Stimulated activated CD8-positive, alpha-beta memory T cell treated with anti-CD3 and anti-CD28 coated beads, Interleukin-2, amount 100 ng/mL, for 48 hours (primary cell): ENCODE results near the gene CDK5RAP3.

Experiments used
- DNase-seq, 2 donors: peaks; one replicate each; pipeline ENCODE4 v3.0.0-alpha.2; 2020; ENCODE audit warnings: low read depth in 2 of 2

CDK5RAP3 gene

DNA sequence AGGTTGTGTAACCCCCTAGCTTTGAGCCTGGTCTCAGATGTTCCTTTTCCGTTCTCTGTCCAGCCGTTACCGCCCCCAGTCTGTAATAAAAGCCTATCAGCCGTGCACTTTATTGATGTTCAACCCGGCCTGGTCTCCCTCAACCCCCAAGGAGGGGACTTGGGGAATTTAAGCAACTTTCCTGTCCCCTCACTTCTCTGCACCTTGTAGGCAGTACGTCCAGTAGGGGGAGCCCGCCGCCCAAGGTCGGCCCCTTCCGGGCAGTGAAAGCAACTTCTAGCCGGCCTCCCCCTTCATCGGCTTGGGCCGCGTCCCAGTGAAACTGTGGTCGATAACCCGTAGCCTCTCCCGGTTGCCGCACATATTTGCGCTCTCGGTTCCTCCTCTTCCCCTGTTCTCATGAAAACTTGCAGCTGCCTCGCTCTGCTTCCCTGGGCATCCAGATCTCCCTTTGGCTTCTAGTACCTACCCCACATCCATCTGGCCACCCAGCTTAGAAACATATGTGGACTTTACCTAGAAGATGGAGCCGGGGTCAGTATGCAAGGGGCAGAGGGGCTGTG is 21.6 kb upstream of the CDK5RAP3 start:
- DNase-seq = peak; percentile 80 to 82

DNA sequence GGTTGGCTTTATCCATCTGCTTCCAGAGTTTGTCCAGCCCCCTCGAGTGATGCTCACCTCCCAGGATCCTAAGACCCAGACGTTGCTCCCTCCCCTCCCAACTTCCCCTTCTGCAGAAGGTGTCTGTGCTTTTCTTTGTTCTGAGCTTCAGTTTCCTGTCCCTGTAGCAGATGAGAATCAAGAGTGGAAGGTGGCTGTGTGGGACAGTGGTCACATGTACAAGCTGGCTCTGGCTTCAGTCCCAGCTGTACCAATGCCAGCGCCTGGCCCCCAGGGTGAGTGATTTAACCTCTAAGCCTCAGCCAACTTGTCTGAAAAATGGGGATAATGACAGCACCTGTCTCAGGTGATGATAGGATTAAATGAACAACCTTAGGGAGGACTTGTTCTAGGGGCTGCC is 21.0 kb upstream of the CDK5RAP3 start:
- no peak for DNase-seq

DNA sequence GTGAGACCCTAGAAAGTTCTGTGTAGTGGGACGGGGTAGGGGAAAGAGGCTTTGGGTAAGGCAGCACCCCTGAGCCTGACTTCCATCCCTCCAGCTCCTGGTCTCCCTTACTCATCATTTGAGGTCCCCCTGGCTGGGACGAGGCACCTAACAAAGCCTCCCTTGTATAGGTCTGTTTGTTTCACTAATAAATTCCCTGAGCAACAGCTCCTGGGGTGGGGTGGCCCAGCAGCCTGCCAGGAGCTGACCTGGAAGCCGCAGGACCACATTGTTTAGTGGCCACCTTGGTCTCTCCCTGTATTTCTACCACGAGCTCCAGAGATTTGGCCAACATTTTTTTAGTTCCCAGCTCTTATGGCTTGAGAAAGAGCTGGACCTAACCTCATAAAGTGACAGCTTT is 20.5 kb upstream of the CDK5RAP3 start:
- no peak for DNase-seq

DNA sequence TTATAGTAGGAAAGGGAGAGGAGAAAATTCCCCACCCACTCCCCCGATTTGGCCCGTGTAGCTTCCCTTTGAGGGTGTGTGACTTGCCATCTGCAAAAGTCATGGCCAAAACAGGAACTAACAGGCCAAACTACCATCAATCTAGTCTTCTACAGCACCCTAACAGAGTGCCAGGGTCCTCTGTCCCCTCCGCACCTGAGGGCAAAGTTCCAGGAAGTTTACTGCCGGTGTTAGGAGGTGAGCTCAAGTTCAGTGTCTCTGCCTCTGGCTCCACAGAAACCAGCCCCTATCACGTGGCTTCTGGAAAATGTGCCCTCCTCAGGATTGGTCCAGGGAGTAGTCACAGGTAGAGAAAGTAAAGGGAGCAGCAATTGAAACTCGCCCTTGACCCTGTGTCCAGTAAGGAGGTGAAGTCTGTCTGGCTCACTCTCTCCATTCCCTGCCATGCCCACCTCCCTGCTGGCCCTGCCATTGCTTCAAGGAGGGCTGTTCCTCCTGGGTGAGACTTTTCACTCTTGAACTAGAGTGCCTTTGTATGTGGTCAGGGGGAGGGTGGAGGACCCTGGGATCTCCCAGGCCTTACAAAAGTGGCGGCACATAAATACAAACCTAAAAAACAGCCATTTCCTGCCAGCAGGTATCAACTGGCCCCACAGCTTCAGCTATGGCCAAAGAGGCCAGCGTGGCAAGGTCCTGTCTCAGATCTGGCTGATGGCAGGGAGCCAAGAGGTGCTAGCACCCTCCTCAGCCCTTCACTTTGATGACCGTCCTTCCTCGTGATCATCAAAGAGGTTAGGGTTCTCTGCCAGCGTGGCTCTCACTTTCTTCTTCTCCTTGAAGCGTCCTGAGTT is 18.5 kb upstream of the CDK5RAP3 start:
- no peak for DNase-seq

DNA sequence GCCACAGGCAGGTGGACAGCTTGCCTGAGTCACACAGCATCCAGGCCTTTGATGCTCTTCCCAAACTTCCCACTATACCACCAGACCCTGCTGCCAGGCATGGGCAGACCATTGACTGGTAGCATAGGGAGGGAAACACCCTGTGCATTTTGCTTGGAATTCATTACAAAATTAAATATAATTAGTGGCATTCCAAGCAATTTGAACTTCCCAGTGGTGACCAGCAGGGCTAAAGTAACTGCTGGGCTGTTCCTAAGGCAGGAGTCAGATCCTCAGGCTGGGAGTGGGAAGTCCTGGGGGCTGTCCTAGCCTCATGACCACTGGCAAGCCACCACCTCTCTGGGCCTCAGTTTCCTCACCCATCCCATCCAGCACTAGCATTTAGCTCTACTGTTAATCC is 17.0 kb upstream of the CDK5RAP3 start:
- no peak for DNase-seq

DNA sequence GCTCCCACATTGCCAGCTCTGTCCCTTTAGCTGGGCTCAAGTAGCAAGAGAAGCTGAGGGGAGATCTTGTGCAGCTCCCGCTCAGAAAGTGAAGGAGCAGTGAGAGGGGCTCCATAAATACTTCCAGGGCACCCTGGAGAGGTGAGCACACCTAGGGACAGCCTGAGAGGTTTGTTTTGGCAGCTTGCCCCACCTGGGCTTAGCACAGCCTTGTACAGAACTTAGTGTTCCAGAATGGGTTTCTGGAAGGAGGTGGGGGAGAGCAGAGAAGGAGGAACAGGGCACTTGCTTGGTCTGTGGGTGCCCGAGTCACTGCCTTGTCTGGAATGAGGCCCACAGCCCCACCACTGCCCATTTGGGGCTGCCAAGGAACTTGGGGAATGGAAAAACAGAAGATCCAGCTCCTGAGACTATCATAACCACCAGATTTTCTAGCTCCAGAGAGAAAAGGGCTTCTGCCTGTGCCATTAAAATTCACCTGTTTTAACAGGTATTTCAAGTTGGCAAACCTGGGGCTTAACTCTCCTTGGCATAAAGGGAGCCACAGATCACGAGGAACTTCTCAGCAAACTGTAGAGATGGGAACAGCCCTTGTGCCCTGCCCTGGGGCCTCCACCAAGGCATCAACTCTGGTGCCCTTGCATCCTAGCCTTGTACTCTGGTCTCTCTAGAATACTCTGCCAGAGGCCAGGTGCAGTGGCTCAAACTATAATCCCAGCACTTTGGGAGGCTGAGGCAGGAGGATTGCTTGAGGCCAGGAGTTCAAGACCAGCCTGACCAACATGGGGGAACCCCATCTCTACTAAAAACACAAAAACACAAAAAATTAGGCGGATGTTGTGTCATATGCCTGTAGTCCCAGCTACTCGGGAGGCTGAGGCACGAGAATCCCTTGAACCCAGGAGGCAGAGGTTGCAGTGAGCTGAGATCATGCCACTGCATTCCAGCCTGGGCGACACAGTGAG is 15.1 kb upstream of the CDK5RAP3 start:
- no peak for DNase-seq

DNA sequence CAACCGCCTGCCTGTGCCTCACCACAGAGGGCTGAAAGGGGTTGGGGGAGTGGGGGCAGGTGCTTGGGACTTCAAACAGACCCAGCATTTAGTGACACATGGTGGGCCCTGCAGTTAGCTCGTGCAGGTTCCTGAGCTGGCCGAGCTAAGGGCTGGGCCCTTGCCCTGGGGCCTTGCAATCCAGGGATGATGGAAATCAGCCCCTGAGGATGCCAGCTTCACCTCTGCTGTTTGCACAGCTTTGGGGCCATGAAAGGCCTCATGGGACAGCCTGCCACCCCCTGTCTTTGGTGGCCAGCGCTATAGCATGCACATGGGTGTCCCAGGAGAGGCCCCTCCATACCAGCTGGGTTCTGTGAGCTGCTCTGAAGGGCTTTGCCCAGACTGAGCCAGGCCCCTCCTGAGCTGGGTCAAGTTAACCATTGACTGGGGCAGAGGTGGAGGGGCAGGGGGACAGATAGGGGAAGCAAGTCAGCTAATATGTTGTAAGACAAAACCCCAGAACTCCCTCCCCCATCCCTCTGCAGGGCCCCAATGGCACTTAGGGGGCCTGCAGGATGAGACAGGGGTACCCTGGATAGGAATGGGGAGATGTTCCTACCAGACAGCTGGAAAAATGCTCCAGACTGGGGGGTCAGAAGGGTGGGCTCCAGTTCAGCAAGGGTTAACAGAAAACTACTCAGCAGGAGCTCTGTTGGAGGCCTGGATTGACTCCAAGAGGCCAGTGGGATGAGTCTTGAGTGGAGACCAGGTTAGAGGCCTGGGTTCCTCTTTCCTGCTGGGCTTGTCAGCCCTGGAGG is 13.9 kb upstream of the CDK5RAP3 start:
- no peak for DNase-seq

DNA sequence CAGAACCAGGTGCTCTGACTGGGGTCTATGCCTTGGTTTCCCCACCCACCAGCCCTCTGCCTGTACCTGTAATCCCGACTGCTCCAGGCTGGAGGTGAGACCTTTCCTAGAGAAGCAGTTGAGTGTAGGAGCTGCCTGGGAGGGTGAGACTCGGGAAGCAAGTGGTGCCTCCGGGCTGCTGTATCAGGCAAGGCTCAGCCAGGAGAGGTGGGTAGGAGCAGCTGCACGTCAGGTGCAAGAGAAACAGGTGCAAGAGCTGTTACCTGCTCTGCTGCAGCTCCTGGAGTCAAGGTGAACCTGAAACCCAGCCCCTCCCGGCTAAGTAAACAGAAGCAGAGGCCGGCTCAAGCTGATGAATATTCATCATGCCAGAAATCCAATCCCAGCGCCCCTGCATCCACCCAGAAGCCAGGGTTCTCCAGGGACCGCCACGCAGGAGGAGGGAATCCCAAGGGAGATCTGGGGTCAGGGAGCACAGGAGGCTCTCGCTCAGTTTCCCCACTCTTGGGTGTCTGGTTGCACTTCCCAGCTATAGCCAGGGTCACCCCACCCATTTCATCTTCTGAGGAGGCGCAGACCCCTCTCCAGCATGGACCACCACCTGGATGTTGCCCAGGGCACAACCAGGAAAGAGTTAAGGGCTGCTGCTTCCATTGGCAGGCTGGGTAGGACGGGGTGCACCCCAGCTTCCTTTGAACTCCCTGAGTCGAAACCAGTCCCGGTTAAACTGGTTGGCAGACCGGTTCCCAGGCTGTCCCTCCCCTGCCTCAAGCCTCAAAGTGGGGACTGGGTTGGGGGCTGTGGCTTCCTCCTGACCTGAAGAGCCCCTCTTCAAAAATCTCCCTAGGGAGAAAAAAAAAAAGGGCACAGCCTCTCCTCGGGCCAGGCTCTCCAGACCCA is 13.1 kb upstream of the CDK5RAP3 start, which contains the start of gene PRR15L:
Gene PRR15L, minus strand, starts transcription at position 293 of the 900 bp plus-strand sequence. CDS start 4,649 bp downstream, outside the sequence.
- DNase-seq = no peak

DNA sequence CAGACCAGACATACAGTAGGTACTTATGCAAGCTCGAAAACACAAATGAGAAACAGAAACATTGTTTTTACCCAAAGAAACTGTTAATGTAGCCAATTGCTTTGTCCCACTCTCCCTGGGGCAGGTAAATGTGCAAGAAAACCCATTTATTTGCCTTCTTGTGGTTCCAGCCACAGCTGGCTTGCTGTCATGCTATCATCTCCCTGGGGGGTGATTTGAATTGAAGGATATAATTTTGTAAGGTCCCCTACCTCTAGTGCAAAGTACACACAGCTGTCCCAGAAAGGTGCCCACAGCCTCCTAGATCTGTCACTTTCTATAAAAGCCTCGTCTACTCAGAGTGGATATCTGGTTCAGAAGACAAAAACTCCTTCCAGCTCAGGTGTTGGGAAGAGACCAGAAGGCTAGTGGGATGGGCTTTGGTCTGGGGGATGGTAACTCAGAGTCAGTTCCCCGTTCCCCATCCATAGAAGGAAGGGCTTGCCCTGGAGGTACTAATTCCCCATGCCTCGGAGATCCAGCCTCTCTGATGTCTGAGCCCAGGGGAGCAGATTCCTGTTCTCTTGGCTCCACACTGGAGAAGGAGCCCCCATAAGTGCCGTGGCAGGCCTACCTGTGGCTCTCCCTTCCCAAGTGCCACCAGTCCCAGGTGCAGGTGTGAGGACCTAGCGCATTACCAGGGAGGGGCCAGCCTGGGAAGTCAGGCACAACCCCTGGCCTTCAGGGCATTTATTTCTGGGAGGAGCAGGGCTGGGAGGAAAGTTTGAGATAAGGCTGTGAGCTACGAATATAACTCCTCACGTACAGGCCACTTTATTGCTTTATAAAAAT is 10.9 kb upstream of the CDK5RAP3 start:
- no peak for DNase-seq

DNA sequence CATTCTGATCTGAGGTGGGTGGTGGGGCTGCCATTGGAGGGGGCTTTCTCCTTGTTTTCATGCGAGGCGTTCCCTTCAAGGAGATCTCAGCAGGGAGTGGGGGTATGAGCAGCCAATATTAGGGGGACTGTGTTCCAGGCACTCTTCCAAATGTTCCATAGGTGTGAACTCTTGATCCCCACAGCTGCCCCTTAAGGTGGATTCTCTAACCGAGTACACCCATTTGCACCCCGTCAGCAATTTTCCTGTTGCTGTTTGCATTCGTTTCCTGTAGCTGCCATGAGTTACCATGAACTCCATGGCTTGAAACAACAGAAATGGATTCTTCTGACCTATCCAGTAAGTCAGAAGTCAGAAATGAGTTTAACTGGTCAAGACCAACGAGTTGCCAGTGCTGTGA is 9.5 kb upstream of the CDK5RAP3 start:
- no peak for DNase-seq

DNA sequence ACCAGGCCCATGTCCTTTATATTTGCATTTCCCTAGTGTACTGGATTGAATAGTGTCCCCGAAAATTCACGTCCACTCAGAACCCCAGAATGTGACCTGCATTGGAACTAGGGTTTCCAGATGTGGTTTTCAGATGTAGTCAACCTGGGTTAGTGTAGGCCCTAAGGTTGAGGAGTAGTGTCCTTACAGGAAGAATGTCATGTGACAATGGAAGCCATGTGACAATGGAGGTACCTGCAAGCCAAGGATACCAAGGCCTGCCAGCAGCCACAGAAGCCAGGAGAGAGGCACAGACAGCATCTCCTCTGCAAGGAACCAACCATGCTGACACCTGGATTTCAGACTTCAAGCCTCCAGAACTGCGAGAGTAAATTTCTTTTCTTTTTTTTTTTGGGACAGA is 8.0 kb upstream of the CDK5RAP3 start:
- DNase-seq = no peak

DNA sequence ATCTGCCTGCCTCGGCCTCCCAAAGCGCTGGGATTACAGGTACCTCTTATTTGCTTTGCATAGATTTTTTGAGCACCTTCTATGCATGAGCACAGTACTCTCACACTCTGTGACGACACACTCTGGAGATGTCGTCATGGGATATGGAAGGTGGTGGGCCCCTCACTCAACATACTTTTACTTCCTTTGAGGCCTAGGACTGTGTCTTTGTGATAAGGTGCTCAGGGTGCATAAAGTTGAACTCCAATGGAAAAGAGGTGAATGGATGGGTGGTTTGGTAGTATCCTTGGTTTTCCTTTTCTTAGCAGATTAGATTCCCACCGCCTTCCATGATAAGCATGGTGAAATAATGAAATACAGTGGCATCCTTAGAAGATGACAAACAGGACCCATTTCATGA is 6.1 kb upstream of the CDK5RAP3 start:
- no peak for DNase-seq

DNA sequence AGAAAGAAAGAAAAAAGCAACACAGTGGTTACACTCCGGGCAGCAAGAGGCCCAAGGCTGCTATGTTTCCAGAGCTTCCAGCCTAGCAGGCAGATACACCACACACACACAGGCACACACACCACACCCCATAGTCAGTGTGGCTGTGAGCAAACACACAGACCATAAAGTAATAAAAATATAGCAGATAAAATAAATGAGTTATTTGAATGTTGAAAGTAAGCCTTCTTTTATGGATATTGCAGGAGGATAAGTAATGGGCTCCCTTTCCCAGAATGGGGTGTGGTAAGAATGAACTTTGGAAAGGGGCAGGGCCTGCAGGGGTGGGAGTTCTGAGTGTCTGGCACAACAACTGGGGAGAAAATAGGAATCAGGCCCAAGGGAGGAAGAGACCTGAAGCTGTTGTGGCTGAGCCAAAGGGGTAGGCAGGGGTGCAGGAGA is 4.8 kb upstream of the CDK5RAP3 start:
- DNase-seq = no peak

DNA sequence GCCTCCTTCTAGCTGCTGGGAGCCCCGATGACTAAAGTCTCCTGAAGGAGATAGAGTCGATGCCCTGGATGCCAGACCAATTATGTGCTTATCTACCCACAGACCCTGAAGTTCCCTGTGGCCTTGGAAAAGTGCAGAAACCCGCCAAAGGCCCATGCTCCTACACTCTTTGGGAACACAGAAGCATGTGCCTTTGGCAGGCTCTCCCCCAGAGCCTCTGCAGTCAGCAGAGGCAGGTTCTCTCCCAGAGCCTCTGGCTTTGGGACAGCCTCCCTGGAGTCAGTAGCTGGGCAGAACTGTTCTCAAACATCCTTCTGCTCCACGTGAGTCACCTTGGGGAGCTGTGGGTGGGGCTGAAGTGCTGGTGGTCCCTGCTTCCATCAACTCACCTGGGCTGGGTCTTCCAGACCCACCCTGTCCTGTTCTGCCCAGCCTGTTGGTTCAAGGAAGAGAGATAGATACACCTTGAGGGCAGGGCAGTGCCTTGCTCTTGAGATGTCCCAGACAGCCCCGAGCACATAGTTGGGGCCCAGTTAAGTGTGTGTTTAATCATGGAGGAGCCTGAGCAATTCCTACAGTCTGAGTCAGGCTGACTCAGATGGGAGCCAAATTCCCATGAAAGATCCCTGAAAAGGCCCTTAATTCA is 3.2 kb upstream of the CDK5RAP3 start:
- DNase-seq = no peak

DNA sequence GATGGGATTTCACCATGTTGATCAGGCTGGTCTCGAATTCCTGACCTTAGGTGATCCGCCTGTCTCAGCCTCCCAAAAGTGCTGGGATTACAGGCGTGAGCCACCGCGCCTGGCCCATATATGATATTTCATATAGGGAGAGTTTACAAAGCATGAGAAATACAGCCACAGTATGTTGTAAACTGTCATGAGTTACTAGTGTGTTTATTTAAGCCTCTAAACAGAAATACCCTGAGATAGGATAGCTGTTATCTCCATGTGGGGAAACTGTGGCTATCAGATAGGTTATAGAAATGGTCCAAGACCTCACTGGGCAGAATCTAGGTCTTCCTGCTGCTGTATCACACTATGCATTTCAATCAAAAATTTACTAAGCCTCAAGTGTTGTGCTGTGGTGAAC is 2.1 kb upstream of the CDK5RAP3 start:
- DNase-seq = no peak

DNA sequence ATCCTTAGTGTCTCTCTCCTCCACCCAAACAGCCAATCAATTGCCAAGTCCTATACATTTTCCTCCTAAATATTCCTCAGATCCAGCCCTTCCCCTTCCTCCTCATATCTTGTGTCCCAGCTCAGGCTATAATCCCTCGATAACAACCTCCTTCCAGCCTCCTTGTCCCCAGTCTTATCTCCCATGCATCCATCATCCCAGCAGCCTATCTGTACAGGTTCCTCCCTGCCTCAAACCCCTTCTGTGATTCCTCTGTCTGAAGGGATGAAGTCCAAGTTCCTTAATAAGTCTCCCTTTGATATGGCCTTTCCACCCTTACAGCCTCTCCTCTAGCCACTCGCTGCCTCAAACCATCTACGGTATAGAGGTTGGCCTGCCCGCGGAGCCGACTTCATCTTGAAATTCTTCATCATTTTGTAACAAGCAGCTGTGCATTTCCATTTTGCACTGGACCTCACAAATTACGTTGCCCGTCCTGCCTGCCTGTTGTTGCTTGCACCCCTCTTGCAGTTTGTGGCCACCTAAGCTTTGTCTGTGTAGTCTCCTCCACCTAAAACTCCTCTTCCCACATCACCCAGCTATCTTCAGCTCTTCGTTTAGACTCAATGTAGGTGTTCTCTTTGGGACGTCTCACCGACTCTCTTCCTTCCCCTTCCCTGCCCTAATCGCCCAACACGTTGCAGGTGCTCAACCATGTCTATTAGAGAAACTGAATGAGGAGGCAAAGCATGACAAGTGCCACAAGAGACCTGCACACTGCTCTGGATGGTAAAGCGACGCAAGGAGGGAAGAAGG is 786 bp upstream of the CDK5RAP3 start:
- DNase-seq = no peak

DNA sequence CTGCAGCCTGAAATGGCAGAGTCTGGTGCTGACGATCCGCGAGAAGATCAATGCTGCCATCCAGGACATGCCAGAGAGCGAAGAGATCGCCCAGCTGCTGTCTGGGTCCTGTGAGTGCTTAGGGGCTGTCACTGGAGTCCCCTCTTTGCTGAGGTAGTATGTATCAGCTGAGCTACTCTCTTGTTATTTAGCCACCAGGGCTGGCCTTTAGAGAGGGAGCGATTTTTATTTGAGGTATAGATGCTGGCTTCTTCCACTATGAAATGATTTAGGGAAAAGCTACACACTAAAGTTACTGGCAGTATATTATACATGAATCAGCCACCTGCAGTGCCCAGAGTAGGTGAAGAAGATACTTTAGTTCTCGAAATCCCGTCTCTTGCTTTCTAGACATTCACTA is 2.6 kb downstream of the CDK5RAP3 start:
- no peak for DNase-seq

DNA sequence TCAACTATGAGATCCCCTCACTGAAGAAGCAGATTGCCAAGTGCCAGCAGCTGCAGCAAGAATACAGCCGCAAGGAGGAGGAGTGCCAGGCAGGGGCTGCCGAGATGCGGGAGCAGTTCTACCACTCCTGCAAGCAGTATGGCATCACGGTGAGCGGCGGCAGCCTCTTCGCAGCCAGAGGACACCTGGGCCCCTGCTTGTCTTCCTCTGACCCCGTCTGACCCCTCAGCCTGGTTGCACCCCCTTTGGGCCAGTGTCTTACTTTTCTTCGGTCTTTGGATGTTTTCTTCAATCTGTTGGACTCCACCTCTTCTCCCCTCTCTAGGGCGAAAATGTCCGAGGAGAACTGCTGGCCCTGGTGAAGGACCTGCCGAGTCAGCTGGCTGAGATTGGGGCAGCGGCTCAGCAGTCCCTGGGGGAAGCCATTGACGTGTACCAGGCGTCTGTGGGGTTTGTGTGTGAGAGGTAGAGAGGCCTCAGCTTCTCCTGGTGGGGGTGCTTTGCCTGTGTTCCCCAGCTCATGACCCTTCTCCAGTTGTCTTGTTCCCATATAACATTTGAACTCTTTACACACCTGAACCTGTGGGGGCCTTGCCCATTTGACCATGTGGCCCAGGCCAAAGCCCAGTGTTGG is 4.4 kb downstream of the CDK5RAP3 start:
- no peak for DNase-seq
